Measurements from ENCODE around the gene TRMU. TPM values are rescaled to one million over a fixed set of nuclear protein-coding genes. Genes with fewer than 3 reads are reported as not detected.

TRMU gene
- total and polyA plus RNA-seq, 2 of the 8 experiments (the other 6 are each of a cell fraction or from before 2014, with no cell fraction given) = 43.4 to 70.6 TPM

DNA sequence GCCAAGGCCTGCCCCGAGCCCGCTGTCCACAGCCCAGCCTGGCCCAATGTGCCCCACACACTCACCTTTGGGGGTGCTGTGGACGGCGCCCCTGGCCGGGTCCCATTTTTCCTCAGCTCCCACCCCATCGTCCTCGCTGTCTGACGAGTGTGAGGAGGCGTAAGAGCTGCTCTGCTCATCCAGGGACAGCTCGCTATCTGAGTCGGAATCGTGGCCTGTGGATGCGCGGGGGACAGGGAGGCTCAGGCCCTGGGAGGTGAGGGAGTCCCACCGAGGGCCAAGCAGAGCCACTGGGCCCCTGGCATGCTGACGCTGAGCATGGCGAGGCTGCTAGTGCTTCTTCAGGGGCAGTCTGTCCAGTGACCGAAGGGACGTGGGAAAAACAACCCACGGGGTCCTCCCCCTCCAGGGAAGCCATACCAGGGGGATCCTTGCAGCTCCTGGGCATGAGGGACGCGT, 29.7 kb downstream of the TRMU start:
- no peak for DNase-seq (ENCODE audit: low read depth in 1 of 2, low spot score in 2 of 2)
- H4K91ac ChIP-seq (replicated peaks; ENCODE audit: insufficient read length, low read length) = no peak overlapping the region
- no peak overlapping the region for H4K8ac ChIP-seq (ENCODE audit: extremely low read depth, insufficient read depth, low read length)
- no peak overlapping the region for H3K9ac ChIP-seq (replicated peaks in 1 of 4; ENCODE audit: extremely low read depth in 1 of 4, low read depth in 3 of 4, low read length in 3 of 4)
- H2AFZ ChIP-seq (ENCODE audit: low read length) = no peak overlapping the region
- no peaks in the 10 kb centered on the region; a peak in 1 of 4 replicates for H3K9me3 ChIP-seq (ENCODE audit: insufficient read depth in 2 of 2, low read depth in 1 of 2, low read length in 1 of 2)
- no peaks in the 10 kb centered on the region for H3K79me2 ChIP-seq (ENCODE audit: control insufficient read depth in 1 of 2, insufficient read depth in 2 of 2, low read length in 2 of 2)
- peaks cover 0 to 15% (median 6%) of the 10 kb centered on the region in 4 experiments; a peak in 5 of 7 replicates for H3K4me1 ChIP-seq (replicated peaks in 1 of 4; ENCODE audit: control insufficient read depth in 3 of 4, insufficient read depth in 4 of 4, low read length in 3 of 4)
- peaks cover 0 to 6% of the 10 kb centered on the region in 2 experiments for H4K20me1 ChIP-seq (replicated peaks in 1 of 2; ENCODE audit: control insufficient read depth in 1 of 2, insufficient read depth in 2 of 2, low read length in 2 of 2)
- H3K14ac ChIP-seq (ENCODE audit: insufficient read length) = no peak overlapping the region
- 89% methylated on average over 20 of the region's 22 CpGs; no CpG with 5 or more reads in 1 of the 2 experiments for WGBS, 2 experiments (ENCODE audit: extremely low coverage in 1 of 2, insufficient coverage in 1 of 2, insufficient read length in 1 of 2, insufficient replicate concordance in 2 of 2, low coverage in 1 of 2, low lambda C conversion rate in 2 of 2, missing lambda C conversion rate in 1 of 2)
- POLR2A ChIA-PET (ENCODE audit: partially characterized antibody) = no interaction called here
- no peak for TF ChIP-seq POLR2A (IDR thresholded peaks at IDR 0.05; ENCODE audit: control extremely low read depth in 1 of 2, low read depth in 2 of 2, low read length in 2 of 2)
- no peak overlapping the region for H2BK15ac ChIP-seq (ENCODE audit: low read length)
- H3K79me1 ChIP-seq (ENCODE audit: low read depth, low read length) = no peaks in the 10 kb centered on the region; the same call in 1 of the 2 replicates
- no peak for FAIRE-seq
- no peak overlapping the region for H2BK12ac ChIP-seq (ENCODE audit: low read depth, low read length)
- H4K5ac ChIP-seq (ENCODE audit: insufficient read length, low read depth, low read length) = no peak overlapping the region
- no peak overlapping the region for H3K56ac ChIP-seq (replicated peaks; ENCODE audit: insufficient read length, low read depth, low read length)
- no peak overlapping the region for H3K18ac ChIP-seq (ENCODE audit: extremely low read depth, low read length)
- no peak overlapping the region for H2BK120ac ChIP-seq (replicated peaks; ENCODE audit: low read depth, low read length)
- no peak overlapping the region for H3K27ac ChIP-seq (ENCODE audit: low read depth, low read length)
- H2BK5ac ChIP-seq (ENCODE audit: low read depth, low read length) = no peak overlapping the region
- H3K4me3 ChIP-seq (ENCODE audit: extremely low read depth in 1 of 4, insufficient read depth in 2 of 4, low read depth in 3 of 4, low read length in 4 of 4) = no peak overlapping the region
- no peak overlapping the region for H2AK5ac ChIP-seq (ENCODE audit: low read depth, low read length)
- no peaks in the 10 kb centered on the region for H3K23me2 ChIP-seq (ENCODE audit: low read depth, low read length)
- no peaks in the 10 kb centered on the region for H3K27me3 ChIP-seq (replicated peaks in 1 of 4; ENCODE audit: control insufficient read depth in 3 of 4, extremely low read depth in 1 of 4, insufficient read depth in 3 of 4, low read length in 3 of 4)
- H3K36me3 ChIP-seq (ENCODE audit: control insufficient read depth in 2 of 4, insufficient read depth in 4 of 4, low read length in 3 of 4) = no peaks in the 10 kb centered on the region; a peak in 1 of 8 replicates
- CTCF ChIA-PET (ENCODE audit: partially characterized antibody) = interaction anchor here (2.9 kb wide), 1 partner anchor 177 kb away, joined by 13 read pairs; no protein-coding TSS in a partner anchor
- H3K4me2 ChIP-seq (ENCODE audit: insufficient read depth in 1 of 2, low read depth in 2 of 2, low read length in 2 of 2) = no peak overlapping the region
- H3K23ac ChIP-seq (ENCODE audit: insufficient read length) = no peak overlapping the region
- H3K4ac ChIP-seq (replicated peaks; ENCODE audit: insufficient read length, low read depth, low read length) = no peak overlapping the region
- no peak overlapping the region for H2BK20ac ChIP-seq (ENCODE audit: low read length)
